ENCODE measurements around the gene PTRH1. TPM values are rescaled to one million over a fixed set of nuclear protein-coding genes. Genes with fewer than 3 reads are reported as not detected.

Gene PTRH1
- total RNA-seq, 1 experiment from 2014 or later, result 16.9 TPM

GRCh38 chr9:127756233-127756632, 40.8 kb upstream of the PTRH1 start:
- H3K27me3 Mint-ChIP-seq (ENCODE audit: low read depth), result peaks cover 56% of the 10 kb centered on the region
- H3K4me3 Mint-ChIP-seq, result peak overlapping the region; percentile 62; the same call in 1 of the 2 replicates
- ChIA-PET CTCF (interaction anchor here (0.6 to 3.3 kb wide), 7 partner anchors 14 to 252 kb away, joined by 3 to 34 read pairs (median 10); partner anchors contain the start of gene TOR2A), POLR2A (interaction anchor here (0.9 kb wide), 1 partner anchor 15 kb away, joined by 4 read pairs; no protein-coding TSS in a partner anchor)
- H3K9me3 Mint-ChIP-seq, result no peaks in the 10 kb centered on the region
- TF ChIP-seq E2F1 (CRISPR knock-in tag; IDR thresholded peaks at IDR 0.05) (0 out of 2 replicates have a peak, but pooled peaks have one; percentile 1), IRF2 (CRISPR knock-in tag; IDR thresholded peaks at IDR 0.05; ENCODE audit: borderline replicate concordance, low read depth) (no peak)
- peaks cover 6% of the 10 kb centered on the region; the same call in 1 of the 2 replicates for H3K4me1 Mint-ChIP-seq
- no peak for ATAC-seq
- no peak for DNase-seq (ENCODE audit: low spot score)
- H3K27ac Mint-ChIP-seq, result no peak overlapping the region
- H3K36me3 Mint-ChIP-seq, result no peaks in the 10 kb centered on the region

- ChIA-PET CTCF (interaction anchor here (0.6 to 3.3 kb wide), 12 partner anchors 8 to 252 kb away, joined by 3 to 34 read pairs (median 6); partner anchors contain the start of genes ENG and TOR2A), POLR2A (interaction anchor here (0.5 to 0.9 kb wide), 2 partner anchors 16 to 38 kb away, joined by 3 to 4 read pairs; no protein-coding TSS in a partner anchor)
- DNase-seq (ENCODE audit: low spot score) (peak; percentile 82), ATAC-seq (peak; percentile 48)
- TF ChIP-seq GRHL2 (CRISPR knock-in tag; IDR thresholded peaks at IDR 0.05; ENCODE audit: insufficient replicate concordance, severe bottlenecking) (no peak), EMX1 (CRISPR knock-in tag; IDR thresholded peaks at IDR 0.05) (no peak), ARID4B (CRISPR knock-in tag; IDR thresholded peaks at IDR 0.05; ENCODE audit: borderline replicate concordance) (no peak), ZNF138 (CRISPR knock-in tag; conservative IDR thresholded peaks at IDR 0.05) (no peak), HMGXB4 (CRISPR knock-in tag; IDR thresholded peaks at IDR 0.05) (no peak), RORB (CRISPR knock-in tag; IDR thresholded peaks at IDR 0.05) (no peak), ETV6 (CRISPR knock-in tag; IDR thresholded peaks at IDR 0.05) (no peak), SP1 (CRISPR knock-in tag; conservative IDR thresholded peaks at IDR 0.05) (no peak)
- Mint-ChIP-seq H3K36me3 (no peaks in the 10 kb centered on the region), H3K9me3 (no peaks in the 10 kb centered on the region), H3K27ac (no peak overlapping the region), H3K4me1 (peaks cover 4% of the 10 kb centered on the region; the same call in 1 of the 2 replicates), H3K4me3 (peak overlapping the region; percentile 62), H3K27me3 (ENCODE audit: low read depth) (peaks cover 58% of the 10 kb centered on the region)
These were observed 39.9 kb upstream of the PTRH1 start for GRCh38 chr9:127755061-127756060.

Measured in WTC11 (cell line).